Measurements from ENCODE around the gene TBCA.

TBCA gene

GRCh38 chr5:77645995-77646639, 130.0 kb downstream of the TBCA start:
- no peak for DNase-seq (ENCODE audit: low spot score)
- in situ Hi-C loops (cut with MboI; ENCODE audit: low pct_unique_long_range_greater_than_20kb, low sequenced_read_pairs, unreplicated experiment), result loop anchor here (25.0 kb wide), 1 partner anchor 341 kb away; no protein-coding TSS in a partner anchor
- no peak for TF ChIP-seq CTCF (IDR thresholded peaks at IDR 0.05; ENCODE audit: extremely low read depth, insufficient read depth, missing control alignments)

GRCh38 chr5:77645158-77645994, 130.8 kb downstream of the TBCA start:
- TF ChIP-seq CTCF (IDR thresholded peaks at IDR 0.05; ENCODE audit: extremely low read depth, insufficient read depth, missing control alignments), result peak; percentile 82
- peak; percentile 92 for DNase-seq (ENCODE audit: low spot score)
- in situ Hi-C loops (cut with MboI; ENCODE audit: low pct_unique_long_range_greater_than_20kb, low sequenced_read_pairs, unreplicated experiment), result loop anchor here (25.0 kb wide), 1 partner anchor 342 kb away; no protein-coding TSS in a partner anchor

- in situ Hi-C loops (cut with MboI; ENCODE audit: low pct_unique_long_range_greater_than_20kb, low sequenced_read_pairs, unreplicated experiment), result loop anchor here (25.0 kb wide), 1 partner anchor 343 kb away; no protein-coding TSS in a partner anchor
- no peak for TF ChIP-seq CTCF (IDR thresholded peaks at IDR 0.05; ENCODE audit: extremely low read depth, insufficient read depth, missing control alignments)
- peak; percentile 57 for DNase-seq (ENCODE audit: low spot score)
Observed at GRCh38 chr5:77644371-77645157, 131.6 kb downstream of the TBCA start.

GRCh38 chr5:77643654-77644370, 132.3 kb downstream of the TBCA start:
- DNase-seq (ENCODE audit: low spot score), result peak; percentile 52
- TF ChIP-seq CTCF (IDR thresholded peaks at IDR 0.05; ENCODE audit: extremely low read depth, insufficient read depth, missing control alignments), result no peak
- in situ Hi-C loops (cut with MboI; ENCODE audit: low pct_unique_long_range_greater_than_20kb, low sequenced_read_pairs, unreplicated experiment), result loop anchor here (25.0 kb wide), 1 partner anchor 343 kb away; no protein-coding TSS in a partner anchor

GRCh38 chr5:77642738-77643653, 133.1 kb downstream of the TBCA start:
- no peak for TF ChIP-seq CTCF (IDR thresholded peaks at IDR 0.05; ENCODE audit: extremely low read depth, insufficient read depth, missing control alignments)
- DNase-seq (ENCODE audit: low spot score), result no peak
- in situ Hi-C loops (cut with MboI; ENCODE audit: low pct_unique_long_range_greater_than_20kb, low sequenced_read_pairs, unreplicated experiment), result loop anchor here (25.0 kb wide), 1 partner anchor 344 kb away; no protein-coding TSS in a partner anchor

All from GM13977 (cell line).